Measurements from ENCODE around the gene KIAA1958. TPM values are rescaled to one million over a fixed set of nuclear protein-coding genes. Genes with fewer than 3 reads are reported as not detected.
A peak's percentile ranks its signal among the peaks of the same experiment; 100 is the strongest.
"Not testable (repeated sequence)": the region's sequence is repeated elsewhere in the genome, so short reads cannot be mapped to it uniquely, and the experiment has no call there.

Gene KIAA1958
- total RNA-seq, 1 donor from 2014 or later = 12.2 TPM

DNA sequence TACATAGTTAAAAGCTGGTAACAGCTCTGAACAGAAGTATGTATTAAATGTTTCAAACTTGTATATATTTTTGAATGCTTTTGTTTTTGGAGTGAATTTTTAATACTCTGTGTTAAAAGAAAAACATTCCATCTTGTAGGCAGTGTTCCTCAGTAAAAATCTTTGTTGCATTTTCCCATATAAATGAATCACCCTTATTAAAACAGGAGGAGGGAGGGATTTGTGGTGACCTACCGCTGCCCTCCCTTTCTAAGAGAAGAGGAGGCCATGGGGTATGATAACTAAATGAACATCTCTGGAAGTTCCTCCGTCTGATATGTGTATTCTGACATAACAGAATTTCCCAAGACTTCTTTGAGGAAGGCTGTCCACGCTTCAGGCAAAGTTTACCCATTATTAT, 177.9 kb downstream of the KIAA1958 start:
- DNase-seq (ENCODE audit: low spot score) = no peak

DNA sequence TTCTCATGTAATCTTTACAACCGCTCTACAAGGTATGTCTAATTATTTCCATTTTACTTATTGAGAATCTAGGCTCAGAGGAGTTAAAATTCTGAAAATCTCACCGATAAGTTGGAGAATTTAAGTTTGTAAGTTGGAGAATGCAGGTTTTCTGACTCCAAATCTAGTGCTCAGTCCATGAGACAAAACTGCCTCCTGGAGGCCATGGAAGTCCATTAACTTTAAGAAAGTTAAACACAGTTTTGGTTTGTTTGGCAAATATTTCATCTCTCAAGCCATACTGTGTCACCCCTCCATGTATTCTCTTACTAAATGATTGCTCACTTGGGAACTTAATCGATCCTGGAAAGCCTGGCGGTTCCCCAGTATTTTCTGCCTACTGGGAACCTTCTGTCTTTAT, 178.7 kb downstream of the KIAA1958 start:
- DNase-seq (ENCODE audit: low spot score) = no peak

DNA sequence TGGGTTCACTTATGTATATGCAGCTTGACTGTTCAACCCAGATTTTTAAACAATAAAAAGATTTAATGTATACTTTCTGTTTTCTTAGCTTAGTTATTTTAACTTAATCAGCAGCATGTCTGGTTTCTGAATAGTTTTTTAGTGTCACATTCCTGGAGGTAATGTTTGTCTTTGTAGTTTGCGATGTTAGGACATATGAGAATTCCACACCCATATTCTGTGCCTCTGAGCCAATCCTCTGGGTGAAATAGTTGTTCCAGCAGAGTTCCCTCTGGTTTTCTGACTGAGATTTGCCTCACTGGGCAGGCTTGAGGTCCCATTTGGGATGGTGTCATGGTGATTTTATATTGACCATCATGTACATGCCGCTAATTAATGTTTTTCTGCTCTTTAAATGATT, 182.7 kb downstream of the KIAA1958 start:
- DNase-seq (ENCODE audit: low spot score) = no peak

DNA sequence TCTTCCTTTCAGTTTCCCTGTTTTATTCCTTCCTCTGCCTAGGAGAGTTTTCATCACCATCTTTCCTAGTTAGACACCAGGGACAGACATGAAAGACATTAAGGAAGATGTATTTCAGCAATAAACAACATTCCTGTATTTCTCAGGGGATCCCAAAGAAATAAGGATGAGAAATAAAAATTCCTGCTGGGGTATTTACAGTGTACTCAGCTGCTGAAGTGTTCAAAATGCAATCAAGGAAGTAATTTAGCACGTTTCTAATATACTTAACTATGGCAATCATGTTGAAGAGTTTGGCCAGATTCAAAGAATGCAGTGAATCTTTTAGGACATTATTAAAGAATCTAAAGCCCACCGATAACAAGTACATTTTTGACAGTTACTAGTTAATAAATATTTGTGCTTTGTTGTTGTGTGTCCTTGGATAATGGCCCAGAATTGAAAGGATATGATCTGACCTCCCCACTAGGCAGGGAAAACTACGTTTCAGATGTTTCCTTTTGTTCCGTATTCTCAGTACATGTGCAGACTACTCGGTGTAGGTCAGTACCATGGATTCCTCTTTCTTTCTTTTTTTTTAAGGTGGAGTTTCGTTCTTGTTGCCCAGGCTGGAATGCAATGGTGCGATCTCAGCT, 184.5 kb downstream of the KIAA1958 start:
- DNase-seq (ENCODE audit: low spot score) = no peak

DNA sequence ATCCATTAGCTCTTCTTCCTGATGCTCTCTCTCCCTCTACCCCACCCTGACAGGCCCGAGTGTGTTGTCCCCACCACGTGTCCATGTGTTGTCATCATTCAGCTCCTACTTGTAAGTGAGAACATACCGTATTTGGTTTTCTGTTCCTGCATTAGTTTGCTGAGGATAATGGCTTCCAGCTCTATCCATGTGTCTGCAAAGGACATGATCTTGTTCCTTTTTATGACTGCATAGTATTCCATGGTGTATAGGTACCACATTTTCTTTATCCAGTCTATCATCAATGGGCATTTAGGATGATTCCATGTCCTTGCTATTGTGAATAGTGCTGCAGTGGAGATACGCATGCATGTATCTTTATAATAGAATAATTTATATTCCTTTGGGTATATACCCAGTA, 186.6 kb downstream of the KIAA1958 start:
- DNase-seq (ENCODE audit: low spot score) = not testable (repeated sequence)

DNA sequence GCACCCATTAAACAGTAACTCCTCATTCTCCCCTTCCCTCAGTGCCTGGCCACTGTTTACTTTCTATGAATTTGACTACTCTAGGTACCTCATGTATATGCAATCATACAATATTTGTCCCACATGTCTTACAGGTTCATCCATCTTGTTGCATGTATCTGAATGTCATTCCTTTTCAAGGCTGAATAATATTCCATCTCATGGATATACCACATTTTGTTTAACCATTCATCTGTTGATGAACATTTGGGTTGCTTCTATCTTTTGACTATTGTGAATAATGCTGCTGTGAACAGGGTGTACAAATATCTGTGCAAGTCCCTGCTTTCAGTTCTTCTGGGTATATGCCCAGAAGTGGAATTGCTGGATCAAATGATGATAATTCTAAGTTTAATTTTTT, 190.4 kb downstream of the KIAA1958 start:
- no peak for DNase-seq (ENCODE audit: low spot score)

DNA sequence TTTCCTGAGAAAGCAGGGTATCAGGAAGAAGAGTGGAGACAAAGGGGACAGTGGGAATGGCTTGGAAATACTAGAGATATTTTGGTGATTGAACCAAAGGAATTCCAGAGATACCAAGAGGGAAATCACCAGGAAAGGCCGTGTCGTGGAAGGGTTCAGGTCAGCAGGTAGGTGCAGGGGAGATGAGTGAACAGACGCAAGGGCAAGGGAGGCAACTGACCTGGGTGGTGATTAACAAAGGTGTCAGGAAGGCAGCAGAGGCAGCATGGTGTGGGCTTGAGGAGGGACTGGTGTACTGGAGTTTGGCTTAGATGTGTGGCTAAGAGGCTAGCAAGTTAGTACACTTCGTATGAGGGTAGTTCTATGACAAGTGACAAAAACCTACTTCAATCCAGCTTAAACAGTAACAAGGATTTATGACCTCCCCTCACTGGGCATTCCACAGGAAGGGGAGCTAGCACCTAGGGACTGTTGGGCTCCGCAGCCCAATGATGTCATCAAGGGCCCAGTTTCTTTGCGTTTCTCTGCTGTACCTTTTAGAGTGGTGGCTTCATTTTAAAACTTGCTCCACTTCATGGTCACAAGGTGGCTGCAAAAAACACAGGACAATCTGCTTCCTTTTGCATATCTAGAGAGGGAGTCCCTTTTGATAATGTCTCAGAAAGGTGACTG, 194.2 kb downstream of the KIAA1958 start:
- no peak for DNase-seq (ENCODE audit: low spot score)

DNA sequence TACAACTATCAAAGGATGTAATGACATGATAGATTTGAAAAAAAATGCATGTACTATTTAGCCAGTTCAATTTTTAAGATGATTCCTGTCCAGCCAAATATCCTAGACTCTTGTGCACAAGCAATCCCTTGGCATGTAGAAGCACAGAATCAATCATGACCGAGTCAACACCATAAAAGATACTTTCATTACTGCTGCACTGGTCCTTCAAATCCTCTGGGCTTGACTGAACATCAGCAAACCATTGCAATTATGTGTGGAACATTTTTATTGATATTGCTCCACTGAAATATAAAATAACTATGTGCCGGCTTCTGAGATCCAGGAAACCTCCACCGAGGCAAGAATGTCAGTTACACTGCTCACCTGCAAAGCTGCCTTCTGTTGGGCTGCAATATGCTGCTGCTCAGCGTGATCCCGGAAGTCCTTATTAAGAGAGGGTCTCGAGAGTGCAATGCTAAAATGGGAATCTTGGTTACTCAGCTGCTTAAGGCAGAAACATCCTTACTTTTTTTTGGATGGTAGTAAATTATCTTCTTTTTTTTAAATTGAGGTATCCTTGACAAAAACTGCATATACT, 202.6 kb downstream of the KIAA1958 start:
- no peak for DNase-seq (ENCODE audit: low spot score)

DNA sequence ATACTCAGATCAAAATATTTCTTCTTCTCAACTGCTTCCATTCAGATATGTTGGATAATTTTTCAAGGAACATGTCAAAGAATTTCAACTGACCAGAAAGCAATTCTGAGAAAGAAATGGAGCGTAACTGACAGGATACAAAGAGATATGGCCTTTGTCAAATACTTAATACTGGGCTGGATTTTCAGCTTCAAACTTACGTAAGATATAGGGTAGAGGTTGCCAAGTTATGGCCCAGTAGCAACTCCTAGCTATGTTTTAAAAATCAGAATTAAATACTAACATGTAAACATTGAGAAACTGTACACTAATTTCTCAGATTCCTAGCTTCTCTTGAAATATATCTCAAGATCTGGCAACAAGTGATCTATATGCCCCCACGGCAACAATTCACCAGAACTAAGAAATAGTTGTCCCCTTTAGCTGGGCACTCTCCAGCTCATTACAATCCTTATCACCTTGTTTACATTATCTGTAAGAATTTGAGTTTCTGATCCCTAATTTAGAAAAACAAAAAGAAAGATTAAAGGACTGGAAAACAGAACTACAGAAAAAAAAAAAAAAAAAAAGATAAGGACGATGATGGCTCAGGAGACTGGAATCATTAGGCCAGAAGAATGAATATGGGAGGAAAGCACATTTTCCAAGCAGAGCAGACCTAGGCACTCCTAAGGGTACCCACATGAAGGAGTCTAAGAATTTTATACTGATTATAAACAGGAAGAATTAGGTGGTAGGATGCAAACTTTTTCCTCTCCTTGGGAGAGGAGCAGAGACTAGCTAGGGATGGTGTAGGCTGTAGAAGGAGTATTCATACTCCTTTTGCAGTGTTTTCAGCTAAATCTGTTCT, 208.3 kb downstream of the KIAA1958 start:
- no peak for DNase-seq (ENCODE audit: low spot score)

DNA sequence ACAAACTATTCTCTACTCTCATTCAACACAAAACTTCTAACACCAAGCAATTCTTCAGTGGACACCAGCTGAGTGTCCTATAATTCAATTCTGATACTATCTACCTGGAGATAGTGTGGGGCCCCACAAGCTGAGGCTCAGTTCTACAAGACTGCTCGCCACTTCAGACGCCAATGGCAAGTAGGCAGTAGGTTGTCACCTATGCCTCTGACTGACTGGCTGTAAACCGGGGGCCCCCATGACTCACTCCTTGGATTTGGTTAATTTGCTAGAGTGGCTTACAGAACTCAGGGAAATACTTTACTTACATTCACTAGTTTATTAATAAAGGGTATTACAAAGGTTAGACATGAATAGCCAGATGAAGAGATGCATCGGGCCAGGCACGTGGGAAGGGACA, 209.8 kb downstream of the KIAA1958 start:
- no peak for DNase-seq (ENCODE audit: low spot score)

DNA sequence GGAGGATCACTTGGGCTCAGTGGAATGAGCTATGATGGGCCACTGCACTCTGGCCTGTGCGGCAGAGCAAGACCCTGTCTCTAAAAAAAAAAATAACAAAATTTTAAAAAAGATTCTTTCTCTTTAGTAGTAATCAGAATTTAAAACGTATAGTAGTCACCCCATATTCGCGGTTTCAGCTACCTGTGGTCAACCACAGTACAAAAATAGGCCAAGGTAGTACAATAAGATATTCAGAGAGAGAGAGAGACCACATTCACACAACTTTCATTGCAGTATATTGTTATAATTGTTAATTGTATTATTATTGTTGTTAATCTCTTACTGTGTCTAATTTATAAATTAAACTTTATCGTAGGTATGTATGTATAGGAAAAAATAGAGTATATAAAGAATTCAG, 212.6 kb downstream of the KIAA1958 start:
- no peak for DNase-seq (ENCODE audit: low spot score)

DNA sequence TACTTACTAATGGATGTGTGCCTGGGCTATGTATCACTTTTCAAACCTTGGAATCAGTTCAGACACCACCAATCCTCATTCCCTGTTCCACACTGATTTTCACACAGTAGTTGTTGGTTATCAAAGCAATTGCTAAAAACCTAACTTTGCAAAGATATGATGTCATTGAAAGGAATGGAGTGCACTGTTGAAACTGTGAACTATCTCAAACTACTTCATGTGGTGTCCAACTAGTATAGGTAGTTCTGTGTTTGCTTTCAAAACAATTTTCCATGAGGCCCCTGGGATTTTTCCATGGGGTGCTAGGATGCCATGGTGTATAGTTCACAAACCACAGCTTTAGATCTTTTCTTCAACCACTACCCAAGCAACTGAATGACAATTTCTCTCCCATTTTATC, 213.5 kb downstream of the KIAA1958 start:
- no peak for DNase-seq (ENCODE audit: low spot score)

DNA sequence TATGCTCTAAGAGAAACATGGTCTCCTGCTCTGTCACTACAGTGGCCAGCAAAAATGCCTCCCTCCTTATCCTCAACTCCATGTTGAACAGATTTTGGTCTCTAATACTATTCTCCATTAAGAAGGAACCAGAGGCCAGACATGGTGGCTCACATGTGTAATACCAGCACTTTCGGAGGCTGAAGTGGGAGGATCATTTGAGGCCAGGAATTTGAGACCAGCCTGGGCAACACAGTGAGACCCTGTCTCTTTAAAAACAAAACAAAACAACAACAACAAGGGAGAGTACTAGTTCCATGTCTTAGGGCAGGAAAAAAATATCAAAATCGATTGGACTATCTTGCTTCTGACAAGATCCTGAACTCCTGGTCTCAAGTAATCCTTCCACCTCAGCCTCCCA, 216.7 kb downstream of the KIAA1958 start:
- no peak for DNase-seq (ENCODE audit: low spot score)

DNA sequence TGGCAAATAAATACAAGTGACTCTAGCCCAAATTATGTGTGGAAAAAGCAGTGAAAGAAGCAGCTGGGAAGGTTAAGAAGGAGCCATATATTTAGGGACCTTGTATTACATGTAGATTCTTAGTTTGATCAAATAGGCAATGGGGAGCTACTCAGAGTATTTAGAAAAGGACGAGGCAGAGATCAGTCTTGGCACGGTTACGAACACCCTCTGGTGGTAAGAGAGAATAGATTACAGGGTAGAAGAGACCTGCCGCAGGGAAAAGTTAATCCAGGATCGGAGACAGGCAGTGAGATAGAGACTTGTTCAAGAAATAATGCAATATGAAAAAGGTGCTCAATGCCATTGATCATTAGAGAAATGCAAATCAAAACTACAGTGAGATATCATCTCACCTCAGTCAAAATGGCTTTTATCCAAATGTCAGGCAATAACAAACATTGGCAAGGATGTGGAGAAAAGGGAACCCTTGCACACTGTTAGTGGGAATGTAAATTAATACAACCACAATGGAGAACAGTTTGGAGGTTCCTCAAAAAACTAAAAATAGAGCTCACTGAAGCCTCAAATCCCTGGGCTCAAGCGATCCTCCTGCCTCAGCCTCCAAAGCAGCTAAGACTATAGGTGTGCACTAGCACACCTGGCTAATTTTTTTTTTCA, 219.3 kb downstream of the KIAA1958 start:
- DNase-seq (ENCODE audit: low spot score) = peak; percentile 50

DNA sequence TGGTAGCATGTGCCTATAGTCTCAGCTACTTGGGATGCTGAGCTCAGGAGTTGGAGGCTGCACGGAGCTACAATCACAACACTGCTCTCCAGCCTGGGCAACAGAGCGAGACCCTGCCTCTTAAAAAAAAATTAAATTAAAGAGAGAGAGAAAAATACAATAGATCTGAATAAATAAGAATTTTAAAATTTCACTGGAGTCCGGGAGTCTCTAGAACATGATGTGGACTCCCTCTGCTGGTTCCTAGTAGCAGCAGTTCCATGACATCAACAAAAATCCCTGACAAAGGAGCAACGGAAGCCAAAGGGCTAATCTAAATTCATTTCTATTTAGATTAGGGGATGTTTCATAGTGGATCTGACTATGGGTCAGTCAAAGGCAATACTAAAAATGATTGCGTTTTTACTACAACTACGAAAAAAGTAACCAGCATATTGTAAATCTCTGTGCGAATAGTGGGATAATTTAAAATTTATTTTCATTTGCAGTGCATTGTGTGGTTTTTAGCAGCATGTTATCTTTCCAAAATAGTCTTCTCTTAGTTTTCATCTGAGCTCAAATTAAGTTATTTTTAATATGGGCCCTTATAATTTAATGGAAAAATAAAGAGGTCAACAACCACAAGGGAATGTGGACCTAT, 224.5 kb downstream of the KIAA1958 start:
- DNase-seq (ENCODE audit: low spot score) = no peak

DNA sequence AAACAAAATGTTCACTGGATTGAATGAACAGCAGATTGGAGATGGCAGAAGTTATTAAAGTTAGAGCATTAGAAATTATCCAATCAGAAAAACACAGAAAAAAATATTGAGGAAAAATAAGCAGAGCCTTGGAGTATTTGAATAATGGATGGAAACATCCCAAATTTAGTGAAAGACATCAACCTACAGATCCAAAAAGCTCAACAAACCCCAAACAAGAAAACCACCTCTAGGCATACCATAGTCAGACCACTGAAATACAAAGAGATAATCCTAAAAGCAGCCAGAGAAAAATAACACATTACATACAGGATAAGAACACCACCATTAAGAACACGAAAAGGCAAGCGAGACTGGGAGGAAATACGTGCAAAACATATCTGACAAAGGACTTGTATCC, 226.1 kb downstream of the KIAA1958 start:
- DNase-seq (ENCODE audit: low spot score) = no peak

DNA sequence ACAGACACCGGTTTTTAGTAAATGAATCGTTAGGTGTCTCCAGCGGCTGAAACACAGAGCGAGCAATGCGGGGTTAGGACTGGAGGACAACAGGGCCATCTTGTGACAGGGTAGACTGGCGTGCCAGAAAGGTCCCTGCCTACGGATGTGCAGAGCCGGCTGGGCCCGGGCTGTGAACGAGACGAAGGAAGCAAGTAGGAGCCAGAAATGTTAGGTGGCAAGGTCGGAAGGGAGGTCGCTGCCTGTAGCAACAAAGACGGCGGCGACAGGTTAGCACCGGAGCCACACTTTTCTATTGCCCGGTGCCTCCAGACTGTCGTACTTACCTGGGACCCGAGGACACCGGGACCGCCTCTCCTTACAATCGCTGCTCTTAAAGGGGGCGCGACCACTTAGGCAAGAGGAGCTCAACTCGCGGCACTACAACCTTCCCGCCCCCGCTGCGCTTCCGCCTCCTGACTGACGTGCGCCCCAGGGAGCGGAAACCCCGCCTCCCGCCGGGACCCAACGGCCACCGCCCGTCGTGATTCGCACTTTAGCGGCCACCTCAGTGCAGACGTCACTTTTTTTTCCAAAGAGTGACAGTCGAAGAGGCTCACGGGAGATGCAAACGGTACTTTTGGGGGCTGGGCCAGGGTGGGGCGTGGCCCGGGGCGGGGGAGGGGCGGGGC, 231.2 kb downstream of the KIAA1958 start, which contains the start of gene INIP:
INIP (minus strand) TSS at position 457 of the 671 bp plus-strand sequence. CDS start 1,632 bp downstream, outside the sequence.
- peak; percentile 97 for DNase-seq (ENCODE audit: low spot score)
